ENCODE measurements around the gene LRP4. TPM values are rescaled to one million over a fixed set of nuclear protein-coding genes. Genes with fewer than 3 reads are reported as not detected.

The LRP4 gene
- total and polyA plus RNA-seq, 2 donors (not counting 3 experiments of a cell fraction or from before 2014, with no cell fraction given) = 0.86 to 2.0 TPM

GRCh38 chr11:46916286-46917108, 1.9 kb downstream of the LRP4 start:
- peak; percentile 72 for FAIRE-seq
- Histone ChIP-seq H3K4me3 (replicated peaks in 1 of 3; ENCODE audit: insufficient read depth in 1 of 3, low read depth in 1 of 3, low read length in 3 of 3) (peak overlapping the region; percentile 47 to 72 (median 60)), H3K79me2 (ENCODE audit: control insufficient read depth, insufficient read depth, low read length) (no peaks in the 10 kb centered on the region), H3K27ac (ENCODE audit: insufficient read depth, low read depth, low read length) (no peak overlapping the region), H2AFZ (ENCODE audit: low read depth, low read length) (peak overlapping the region; percentile 89), H3K9me1 (replicated peaks; ENCODE audit: control insufficient read depth, extremely low read depth, insufficient read depth, low read length) (no peaks in the 10 kb centered on the region), H3K27me3 (ENCODE audit: control insufficient read depth in 2 of 2, insufficient read depth in 2 of 2, low read length in 2 of 2) (peaks cover 20 to 26% of the 10 kb centered on the region in 2 experiments), H3K36me3 (ENCODE audit: control insufficient read depth in 2 of 2, extremely low read depth in 1 of 2, insufficient read depth in 2 of 2, low read length in 2 of 2) (no peaks in the 10 kb centered on the region), H3K9ac (replicated peaks; ENCODE audit: extremely low read depth, insufficient read depth, low read length) (peak overlapping the region; percentile 20), H4K20me1 (replicated peaks; ENCODE audit: control insufficient read depth, extremely low read depth, insufficient read depth, low read length) (no peaks in the 10 kb centered on the region), H3K9me3 (replicated peaks; ENCODE audit: control insufficient read depth, insufficient read depth, low read length) (no peaks in the 10 kb centered on the region), H3K4me2 (ENCODE audit: insufficient read depth, low read length) (peak overlapping the region; percentile 96), H3K4me1 (ENCODE audit: control insufficient read depth, extremely low read depth, insufficient read depth, low read length) (peaks cover 19% of the 10 kb centered on the region)
- BruUV-seq (replicated peaks) = no TSS peak
- DNase-seq (ENCODE audit: low read depth, low spot score) = peak; percentile 57
- ChIA-PET CTCF (interaction anchor here (0.8 to 2.4 kb wide), 12 partner anchors 9 to 246 kb away, joined by 3 to 44 read pairs (median 4); partner anchors contain the start of gene CSTPP1), POLR2A (no interaction called here)
- dilution Hi-C loops (cut with MboI; ENCODE audit: extremely low pct_ligation_motif_present, low sequenced_read_pairs) = no loop called here
- intact Hi-C loops (cut with micrococcal nuclease) = loop anchor here (1.0 kb wide), 1 partner anchor 237 kb away; no protein-coding TSS in a partner anchor
- TF ChIP-seq MAX (IDR thresholded peaks at IDR 0.05; ENCODE audit: insufficient read depth, insufficient read length) (no peak), CTCF (IDR thresholded peaks at IDR 0.05; ENCODE audit: extremely low read depth in 1 of 2, insufficient read depth in 1 of 2, low read depth in 1 of 2, low read length in 2 of 2) (peak in 1 of 2 donors; percentile 25)

DNA sequence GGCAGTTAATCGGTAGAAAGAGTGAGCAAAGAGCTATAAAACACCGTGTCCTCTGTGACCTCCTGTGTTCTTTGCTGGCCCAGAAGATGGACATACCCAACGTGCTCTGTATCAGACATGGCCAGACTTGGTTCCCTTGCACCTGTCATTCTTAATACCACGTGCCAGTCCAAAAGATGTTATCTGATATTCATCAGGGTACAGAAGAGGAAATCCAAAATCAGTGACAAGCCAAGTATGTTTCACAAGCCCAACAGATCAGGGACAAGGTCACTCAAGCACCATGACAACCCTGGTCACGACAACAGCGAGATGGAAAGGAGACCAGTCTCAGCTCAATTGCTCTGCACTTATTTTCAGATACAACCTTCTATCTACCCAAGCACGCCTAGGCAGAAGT, 3.4 kb downstream of the LRP4 start:
- H3K27me3 ChIP-seq (ENCODE audit: control insufficient read depth in 2 of 2, insufficient read depth in 2 of 2, low read length in 2 of 2) = peaks cover 20 to 29% of the 10 kb centered on the region in 2 experiments
- H3K9me1 ChIP-seq (replicated peaks; ENCODE audit: control insufficient read depth, extremely low read depth, insufficient read depth, low read length) = no peaks in the 10 kb centered on the region
- no TSS peak for BruUV-seq (replicated peaks)
- intact Hi-C loops (cut with micrococcal nuclease) (no loop called here), dilution Hi-C loops (cut with MboI; ENCODE audit: extremely low pct_ligation_motif_present, low sequenced_read_pairs) (no loop called here)
- no peak for TF ChIP-seq CTCF (IDR thresholded peaks at IDR 0.05; ENCODE audit: extremely low read depth in 1 of 2, insufficient read depth in 1 of 2, low read depth in 1 of 2, low read length in 2 of 2)
- no peak for TF ChIP-seq POLR2A (IDR thresholded peaks at IDR 0.05; ENCODE audit: low read depth, low read length)
- TF ChIP-seq GATA2 (IDR thresholded peaks at IDR 0.05; ENCODE audit: insufficient read depth, insufficient read length, low read depth, low read length) = no peak
- no peak for TF ChIP-seq MYC (IDR thresholded peaks at IDR 0.05; ENCODE audit: low read depth, low read length)
- TF ChIP-seq EZH2 (IDR thresholded peaks at IDR 0.05; ENCODE audit: borderline replicate concordance, low read depth, low read length, severe bottlenecking) = no peak
- TF ChIP-seq POLR2AphosphoS5 (IDR thresholded peaks at IDR 0.05; ENCODE audit: insufficient read depth, low read depth, low read length) = no peak
- no peak for TF ChIP-seq MAX (IDR thresholded peaks at IDR 0.05; ENCODE audit: insufficient read depth, insufficient read length)
- H3K4me3 ChIP-seq (replicated peaks in 1 of 3; ENCODE audit: insufficient read depth in 1 of 3, low read depth in 1 of 3, low read length in 3 of 3) = no peak overlapping the region
- H3K36me3 ChIP-seq (ENCODE audit: control insufficient read depth in 2 of 2, extremely low read depth in 1 of 2, insufficient read depth in 2 of 2, low read length in 2 of 2) = no peaks in the 10 kb centered on the region
- no peaks in the 10 kb centered on the region for H3K9me3 ChIP-seq (replicated peaks; ENCODE audit: control insufficient read depth, insufficient read depth, low read length)
- DNase-seq (ENCODE audit: low read depth, low spot score) (no peak), FAIRE-seq (no peak)
- H3K27ac ChIP-seq (ENCODE audit: insufficient read depth, low read depth, low read length) = no peak overlapping the region
- no peak overlapping the region for H2AFZ ChIP-seq (ENCODE audit: low read depth, low read length)
- H3K4me1 ChIP-seq (ENCODE audit: control insufficient read depth, extremely low read depth, insufficient read depth, low read length) = peaks cover 14% of the 10 kb centered on the region
- no peak overlapping the region for H3K4me2 ChIP-seq (ENCODE audit: insufficient read depth, low read length)
- CTCF ChIA-PET = interaction anchor here (1.0 to 5.5 kb wide), 2 partner anchors 238 to 240 kb away, joined by 3 to 47 read pairs; no protein-coding TSS in a partner anchor
- no peaks in the 10 kb centered on the region for H3K79me2 ChIP-seq (ENCODE audit: control insufficient read depth, insufficient read depth, low read length)
- H3K9ac ChIP-seq (replicated peaks; ENCODE audit: extremely low read depth, insufficient read depth, low read length) = no peak overlapping the region
- no peaks in the 10 kb centered on the region for H4K20me1 ChIP-seq (replicated peaks; ENCODE audit: control insufficient read depth, extremely low read depth, insufficient read depth, low read length)
- POLR2A ChIA-PET = no interaction called here
